Amniotic stem cell (primary cell): ENCODE measurements around the gene UNC13C.

ENCODE experiments used
- DNase-seq: peaks from one replicate; lab custom pipeline; 2025; lab: John Stamatoyannopoulos, UW

Gene UNC13C

GRCh38 chr15:54568381-54568780 is 590.1 kb downstream of the UNC13C start:
- no peak for DNase-seq

GRCh38 chr15:54571576-54571975 is 593.3 kb downstream of the UNC13C start:
- no peak for DNase-seq

- DNase-seq, result no peak
Observed at GRCh38 chr15:54575586-54575985, 597.3 kb downstream of the UNC13C start.

GRCh38 chr15:54576298-54576935 is 598.2 kb downstream of the UNC13C start:
- no peak for DNase-seq

GRCh38 chr15:54577476-54578250 is 599.4 kb downstream of the UNC13C start:
- no peak for DNase-seq

GRCh38 chr15:54579855-54580254 is 601.6 kb downstream of the UNC13C start:
- no peak for DNase-seq

GRCh38 chr15:54580643-54581042 is 602.4 kb downstream of the UNC13C start:
- no peak for DNase-seq

- no peak for DNase-seq
Observed at GRCh38 chr15:54582863-54583643, 604.8 kb downstream of the UNC13C start.

- no peak for DNase-seq
Observed at GRCh38 chr15:54585063-54585462, 606.8 kb downstream of the UNC13C start.

- DNase-seq, result no peak
Observed at GRCh38 chr15:54594115-54594514, 615.9 kb downstream of the UNC13C start.

GRCh38 chr15:54599386-54599785 is 621.1 kb downstream of the UNC13C start:
- no peak for DNase-seq

- DNase-seq, result no peak
Observed at GRCh38 chr15:54605043-54605442, 626.8 kb downstream of the UNC13C start.

- DNase-seq, result no peak
Observed at GRCh38 chr15:54605556-54605955, 627.3 kb downstream of the UNC13C start.

- DNase-seq, result no peak
Observed at GRCh38 chr15:54608876-54609835, 630.9 kb downstream of the UNC13C start.

- no peak for DNase-seq
Observed at GRCh38 chr15:54618120-54618519, 639.9 kb downstream of the UNC13C start.

- no peak for DNase-seq
Observed at GRCh38 chr15:54619180-54619579, 640.9 kb downstream of the UNC13C start.

- no peak for DNase-seq
Observed at GRCh38 chr15:54620916-54621315, 642.7 kb downstream of the UNC13C start.

- DNase-seq, result no peak
Observed at GRCh38 chr15:54636147-54636546, 657.9 kb downstream of the UNC13C start.

- DNase-seq, result no peak
Observed at GRCh38 chr15:54638666-54639065, 660.4 kb downstream of the UNC13C start.

- DNase-seq, result no peak
Observed at GRCh38 chr15:54640873-54641272, 662.6 kb downstream of the UNC13C start.

GRCh38 chr15:54644796-54645195 is 666.6 kb downstream of the UNC13C start:
- DNase-seq, result no peak

GRCh38 chr15:54659646-54660045 is 681.4 kb downstream of the UNC13C start:
- DNase-seq, result no peak
